HepG2 (cell line): Measurements from ENCODE around the gene HPCAL1. TPM values are rescaled to one million over a fixed set of nuclear protein-coding genes. Genes with fewer than 3 reads are reported as not detected.

ENCODE experiments used
- ATF3 ChIP-seq: sonication (generic); formaldehyde crosslinking; IDR thresholded peaks from 2 replicates; pipeline ENCODE4 v1.4.0; 2020; ENCODE audit warnings: missing genetic modification reagents
- EED ChIP-seq: sonication (generic); formaldehyde crosslinking; IDR thresholded peaks from 2 replicates; pipeline ENCODE4 v1.5.0; 2020; ENCODE audit warnings: mild to moderate bottlenecking, missing genetic modification reagents
- FLYWCH1 ChIP-seq: sonication (generic); formaldehyde crosslinking; IDR thresholded peaks from 2 replicates; pipeline ENCODE4 v1.8.1; 2023; ENCODE audit warnings: mild to moderate bottlenecking, missing genetic modification reagents
- JARID2 ChIP-seq: sonication (generic); formaldehyde crosslinking; IDR thresholded peaks from 2 replicates; pipeline ENCODE4 v1.8.1; 2023; ENCODE audit warnings: missing genetic modification reagents, inconsistent platforms; ENCODE audit not compliant: insufficient replicate concordance
- REL ChIP-seq: sonication (generic); formaldehyde crosslinking; conservative IDR thresholded peaks from 2 replicates; pipeline ENCODE4 v1.8.0; 2022; ENCODE audit warnings: mild to moderate bottlenecking, missing genetic modification reagents, moderate library complexity
- TBX3 ChIP-seq: fragments of 450-650 bp; IDR thresholded peaks from 2 replicates; pipeline ENCODE4 v1.6.1; 2017; ENCODE audit warnings: antibody characterized with exemption, mild to moderate bottlenecking, inconsistent platforms, borderline replicate concordance
- TERF1 ChIP-seq: sonication (generic); formaldehyde crosslinking; IDR thresholded peaks from 2 replicates; pipeline ENCODE4 v1.8.0; 2022; ENCODE audit warnings: mild to moderate bottlenecking, missing genetic modification reagents, moderate library complexity
- THAP11 ChIP-seq: IDR thresholded peaks from 2 replicates; pipeline ENCODE4 v1.6.1; 2016; ENCODE audit warnings: missing biosample characterization, missing genetic modification reagents
- ZNF780A ChIP-seq: sonication (generic); formaldehyde crosslinking; IDR thresholded peaks from 2 replicates; pipeline ENCODE4 v1.8.0; 2022; ENCODE audit warnings: mild to moderate bottlenecking, missing genetic modification reagents, moderate library complexity
- polyA plus RNA-seq, 8 experiments: library from polyadenylated mRNA; depleted of rRNA in 3 of 8; stranded (reverse) in 7 of 8; unstranded in 1 of 8; fragments of >200 nt; fragmentation: Illumina TruSeq in 4 of 8; extraction: Trizol in 4 of 8; gene quantifications; 2 replicates each; pipeline versions ENCODE4 v1.2.1 to v1.2.3, GENCODE V29; 2011 to 2016; ENCODE audit warnings: low read depth in 4 of 8, missing spikeins in 1 of 8, mixed read lengths in 1 of 8; ENCODE audit not compliant: insufficient read depth in 1 of 8
- total RNA-seq, 5 experiments: library from RNA; depleted of rRNA; stranded (reverse); fragments of >200 nt; fragmentation: Illumina TruSeq; extraction: Trizol; gene quantifications; 2 replicates each; pipeline ENCODE4 v1.2.3, GENCODE V29; 2016; ENCODE audit warnings: low read depth in 1 of 5
- TF ChIP-seq, protein P1 (sequence below): sonication (generic); formaldehyde crosslinking; IDR thresholded peaks from 2 replicates; pipeline ENCODE4 v1.5.1; 2020; ENCODE audit warnings: missing genetic modification reagents, mild to moderate bottlenecking, borderline replicate concordance
- TF ChIP-seq, protein P2 (sequence below): sonication (generic); formaldehyde crosslinking; IDR thresholded peaks from 2 replicates; pipeline ENCODE4 v1.5.0; 2020; ENCODE audit warnings: missing genetic modification reagents
- TF ChIP-seq, protein P3 (sequence below): sonication (generic); formaldehyde crosslinking; IDR thresholded peaks from 2 replicates; pipeline ENCODE4 v1.9.0; 2022; ENCODE audit warnings: low read depth, missing genetic modification reagents

The HPCAL1 gene
- total and polyA plus RNA-seq, 2 of the 13 experiments (the other 11 are each of a cell fraction or from before 2014, with no cell fraction given) = 29.5 to 29.9 TPM

GRCh38 chr2:10300997-10301940 lies 1.4 kb upstream of the HPCAL1 start (continued):
- TF ChIP-seq REL (CRISPR knock-in tag) = peak; percentile 68; the same call in 1 of the 2 replicates
- TF ChIP-seq JARID2 (CRISPR knock-in tag) = no peak
- 0 out of 2 replicates have a peak, but pooled peaks have one; percentile 21 for TF ChIP-seq EED
- no peak; the same call in 1 of the 2 replicates for TF ChIP-seq TERF1
- TF ChIP-seq, protein P1, sequence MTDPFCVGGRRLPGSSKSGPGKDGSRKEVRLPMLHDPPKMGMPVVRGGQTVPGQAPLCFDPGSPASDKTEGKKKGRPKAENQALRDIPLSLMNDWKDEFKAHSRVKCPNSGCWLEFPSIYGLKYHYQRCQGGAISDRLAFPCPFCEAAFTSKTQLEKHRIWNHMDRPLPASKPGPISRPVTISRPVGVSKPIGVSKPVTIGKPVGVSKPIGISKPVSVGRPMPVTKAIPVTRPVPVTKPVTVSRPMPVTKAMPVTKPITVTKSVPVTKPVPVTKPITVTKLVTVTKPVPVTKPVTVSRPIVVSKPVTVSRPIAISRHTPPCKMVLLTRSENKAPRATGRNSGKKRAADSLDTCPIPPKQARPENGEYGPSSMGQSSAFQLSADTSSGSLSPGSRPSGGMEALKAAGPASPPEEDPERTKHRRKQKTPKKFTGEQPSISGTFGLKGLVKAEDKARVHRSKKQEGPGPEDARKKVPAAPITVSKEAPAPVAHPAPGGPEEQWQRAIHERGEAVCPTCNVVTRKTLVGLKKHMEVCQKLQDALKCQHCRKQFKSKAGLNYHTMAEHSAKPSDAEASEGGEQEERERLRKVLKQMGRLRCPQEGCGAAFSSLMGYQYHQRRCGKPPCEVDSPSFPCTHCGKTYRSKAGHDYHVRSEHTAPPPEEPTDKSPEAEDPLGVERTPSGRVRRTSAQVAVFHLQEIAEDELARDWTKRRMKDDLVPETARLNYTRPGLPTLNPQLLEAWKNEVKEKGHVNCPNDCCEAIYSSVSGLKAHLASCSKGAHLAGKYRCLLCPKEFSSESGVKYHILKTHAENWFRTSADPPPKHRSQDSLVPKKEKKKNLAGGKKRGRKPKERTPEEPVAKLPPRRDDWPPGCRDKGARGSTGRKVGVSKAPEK = peak; percentile 79; the same call in 1 of the 2 replicates
- peak; percentile 51; the same call in 1 of the 2 replicates for TF ChIP-seq FLYWCH1 (CRISPR knock-in tag)
- TF ChIP-seq, protein P2, sequence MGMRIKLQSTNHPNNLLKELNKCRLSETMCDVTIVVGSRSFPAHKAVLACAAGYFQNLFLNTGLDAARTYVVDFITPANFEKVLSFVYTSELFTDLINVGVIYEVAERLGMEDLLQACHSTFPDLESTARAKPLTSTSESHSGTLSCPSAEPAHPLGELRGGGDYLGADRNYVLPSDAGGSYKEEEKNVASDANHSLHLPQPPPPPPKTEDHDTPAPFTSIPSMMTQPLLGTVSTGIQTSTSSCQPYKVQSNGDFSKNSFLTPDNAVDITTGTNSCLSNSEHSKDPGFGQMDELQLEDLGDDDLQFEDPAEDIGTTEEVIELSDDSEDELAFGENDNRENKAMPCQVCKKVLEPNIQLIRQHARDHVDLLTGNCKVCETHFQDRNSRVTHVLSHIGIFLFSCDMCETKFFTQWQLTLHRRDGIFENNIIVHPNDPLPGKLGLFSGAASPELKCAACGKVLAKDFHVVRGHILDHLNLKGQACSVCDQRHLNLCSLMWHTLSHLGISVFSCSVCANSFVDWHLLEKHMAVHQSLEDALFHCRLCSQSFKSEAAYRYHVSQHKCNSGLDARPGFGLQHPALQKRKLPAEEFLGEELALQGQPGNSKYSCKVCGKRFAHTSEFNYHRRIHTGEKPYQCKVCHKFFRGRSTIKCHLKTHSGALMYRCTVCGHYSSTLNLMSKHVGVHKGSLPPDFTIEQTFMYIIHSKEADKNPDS (CRISPR knock-in tag) = peak; percentile 47
- peak; percentile 59 for TF ChIP-seq THAP11 (CRISPR knock-in tag)
- TF ChIP-seq, protein P3, sequence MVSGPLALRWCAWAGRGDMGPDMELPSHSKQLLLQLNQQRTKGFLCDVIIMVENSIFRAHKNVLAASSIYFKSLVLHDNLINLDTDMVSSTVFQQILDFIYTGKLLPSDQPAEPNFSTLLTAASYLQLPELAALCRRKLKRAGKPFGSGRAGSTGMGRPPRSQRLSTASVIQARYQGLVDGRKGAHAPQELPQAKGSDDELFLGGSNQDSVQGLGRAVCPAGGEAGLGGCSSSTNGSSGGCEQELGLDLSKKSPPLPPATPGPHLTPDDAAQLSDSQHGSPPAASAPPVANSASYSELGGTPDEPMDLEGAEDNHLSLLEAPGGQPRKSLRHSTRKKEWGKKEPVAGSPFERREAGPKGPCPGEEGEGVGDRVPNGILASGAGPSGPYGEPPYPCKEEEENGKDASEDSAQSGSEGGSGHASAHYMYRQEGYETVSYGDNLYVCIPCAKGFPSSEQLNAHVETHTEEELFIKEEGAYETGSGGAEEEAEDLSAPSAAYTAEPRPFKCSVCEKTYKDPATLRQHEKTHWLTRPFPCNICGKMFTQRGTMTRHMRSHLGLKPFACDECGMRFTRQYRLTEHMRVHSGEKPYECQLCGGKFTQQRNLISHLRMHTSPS = peak; percentile 90
- no peak for TF ChIP-seq TBX3
- no peak for TF ChIP-seq ATF3 (CRISPR knock-in tag)
- TF ChIP-seq ZNF780A = peak; percentile 82; the same call in 1 of the 2 replicates
